Stomach smooth muscle (tissue), 2 donors: Measurements from ENCODE around the gene PDS5A.
"Not testable (repeated sequence)": the region's sequence is repeated elsewhere in the genome, so short reads cannot be mapped to it uniquely, and the experiment has no call there.

Experiments
- H3K27ac ChIP-seq: one replicate; pipeline ENCODE4 v1.7.0; 2013; ENCODE audit warnings: mild to moderate bottlenecking, low read length, inconsistent platforms
- H3K27me3 ChIP-seq, 2 donors: one replicate each; pipeline ENCODE4 v1.7.0; 2013; ENCODE audit warnings: low read length in 2 of 2; ENCODE audit not compliant: insufficient read depth in 2 of 2, control insufficient read depth in 1 of 2
- H3K36me3 ChIP-seq, 2 donors: one replicate each; pipeline ENCODE4 v1.7.0; 2013; ENCODE audit warnings: low read length in 2 of 2; ENCODE audit not compliant: control insufficient read depth in 2 of 2, insufficient read depth in 2 of 2
- H3K4me1 ChIP-seq: one replicate; pipeline ENCODE4 v1.7.0; 2013; ENCODE audit warnings: low read length; ENCODE audit not compliant: control insufficient read depth, insufficient read depth
- H3K4me3 ChIP-seq, 2 donors: one replicate each; pipeline ENCODE4 v1.7.0; 2013; ENCODE audit warnings: low read length in 2 of 2
- H3K9ac ChIP-seq, 2 donors: one replicate each; pipeline ENCODE4 v1.7.0; 2013; ENCODE audit warnings: low read length in 2 of 2, mild to moderate bottlenecking in 1 of 2
- H3K9me3 ChIP-seq, 2 donors: one replicate each; pipeline ENCODE4 v1.7.0; 2013; ENCODE audit warnings: low read length in 2 of 2; ENCODE audit not compliant: control insufficient read depth in 2 of 2
- donor health status: healthy.
- donor health status: Pancreatic carcinoma.

PDS5A gene

GRCh38 chr4:39963656-39964055, 14.1 kb downstream of the PDS5A start:
- Histone ChIP-seq H3K4me3 (no peak overlapping the region), H3K9ac (no peak overlapping the region), H3K27ac (no peak overlapping the region), H3K36me3 (no peaks in the 10 kb centered on the region), H3K4me1 (peaks cover 3% of the 10 kb centered on the region), H3K9me3 (no peaks in the 10 kb centered on the region), H3K27me3 (no peaks in the 10 kb centered on the region)

GRCh38 chr4:39961311-39961877, 16.3 kb downstream of the PDS5A start:
- H3K4me1 ChIP-seq = peaks cover 3% of the 10 kb centered on the region
- no peak overlapping the region for H3K27ac ChIP-seq
- H3K4me3 ChIP-seq = no peak overlapping the region
- no peaks in the 10 kb centered on the region for H3K27me3 ChIP-seq
- H3K9me3 ChIP-seq = no peaks in the 10 kb centered on the region
- no peak overlapping the region for H3K9ac ChIP-seq
- no peaks in the 10 kb centered on the region for H3K36me3 ChIP-seq

GRCh38 chr4:39950861-39951481, 26.7 kb downstream of the PDS5A start:
- no peaks in the 10 kb centered on the region for H3K36me3 ChIP-seq
- H3K9me3 ChIP-seq = no peaks in the 10 kb centered on the region
- H3K27ac ChIP-seq = no peak overlapping the region
- no peak overlapping the region for H3K4me3 ChIP-seq
- H3K27me3 ChIP-seq = no peaks in the 10 kb centered on the region
- H3K9ac ChIP-seq = no peak overlapping the region
- peaks cover 7% of the 10 kb centered on the region for H3K4me1 ChIP-seq

GRCh38 chr4:39947963-39948362, 29.7 kb downstream of the PDS5A start:
- Histone ChIP-seq H3K36me3 (no peaks in the 10 kb centered on the region), H3K27ac (no peak overlapping the region), H3K9ac (no peak overlapping the region), H3K4me1 (peaks cover 7% of the 10 kb centered on the region), H3K27me3 (no peaks in the 10 kb centered on the region), H3K4me3 (no peak overlapping the region), H3K9me3 (no peaks in the 10 kb centered on the region)

GRCh38 chr4:39947417-39947816, 30.3 kb downstream of the PDS5A start:
- Histone ChIP-seq H3K36me3 (no peaks in the 10 kb centered on the region), H3K27me3 (no peaks in the 10 kb centered on the region), H3K9me3 (no peaks in the 10 kb centered on the region), H3K4me3 (no peak overlapping the region), H3K9ac (no peak overlapping the region), H3K27ac (no peak overlapping the region), H3K4me1 (peaks cover 7% of the 10 kb centered on the region)

GRCh38 chr4:39944245-39944644, 33.5 kb downstream of the PDS5A start:
- H3K36me3 ChIP-seq, H3K9me3 ChIP-seq, H3K4me3 ChIP-seq, H3K4me1 ChIP-seq, H3K9ac ChIP-seq, H3K27ac ChIP-seq, H3K27me3 ChIP-seq: not testable (repeated sequence)

GRCh38 chr4:39942507-39942906, 35.2 kb downstream of the PDS5A start:
- H3K9me3 ChIP-seq = no peaks in the 10 kb centered on the region
- H3K27me3 ChIP-seq = no peaks in the 10 kb centered on the region
- H3K9ac ChIP-seq = no peak overlapping the region
- no peak overlapping the region for H3K27ac ChIP-seq
- no peaks in the 10 kb centered on the region for H3K36me3 ChIP-seq
- peaks cover 7% of the 10 kb centered on the region for H3K4me1 ChIP-seq
- H3K4me3 ChIP-seq = no peak overlapping the region

- H3K27me3 ChIP-seq = no peaks in the 10 kb centered on the region
- no peaks in the 10 kb centered on the region for H3K36me3 ChIP-seq
- no peaks in the 10 kb centered on the region for H3K9me3 ChIP-seq
- no peak overlapping the region for H3K27ac ChIP-seq
- no peak overlapping the region for H3K4me3 ChIP-seq
- peaks cover 4% of the 10 kb centered on the region for H3K4me1 ChIP-seq
- no peak overlapping the region for H3K9ac ChIP-seq
Observed at GRCh38 chr4:39941682-39942217, 36.0 kb downstream of the PDS5A start.

- no peaks in the 10 kb centered on the region for H3K27me3 ChIP-seq
- no peak overlapping the region for H3K9ac ChIP-seq
- no peaks in the 10 kb centered on the region for H3K36me3 ChIP-seq
- no peaks in the 10 kb centered on the region for H3K4me1 ChIP-seq
- H3K4me3 ChIP-seq = no peak overlapping the region
- H3K27ac ChIP-seq = no peak overlapping the region
- H3K9me3 ChIP-seq = no peaks in the 10 kb centered on the region
Observed at GRCh38 chr4:39937683-39938268, 39.9 kb downstream of the PDS5A start.

GRCh38 chr4:39936565-39937418, 40.9 kb downstream of the PDS5A start:
- H3K27me3 ChIP-seq = no peaks in the 10 kb centered on the region
- no peak overlapping the region for H3K9ac ChIP-seq
- H3K27ac ChIP-seq = no peak overlapping the region
- H3K36me3 ChIP-seq = no peaks in the 10 kb centered on the region
- H3K4me3 ChIP-seq = no peak overlapping the region
- H3K4me1 ChIP-seq = peaks cover 2% of the 10 kb centered on the region
- no peaks in the 10 kb centered on the region for H3K9me3 ChIP-seq
